Measurements from ENCODE around the gene HRH1. TPM values are rescaled to one million over a fixed set of nuclear protein-coding genes. Genes with fewer than 3 reads are reported as not detected.

The HRH1 gene
- total RNA-seq, 1 donor from 2014 or later = 1.4 TPM

GRCh38 chr3:11276901-11277300, 122.6 kb downstream of the HRH1 start:
- no peak for TF ChIP-seq CTCF (IDR thresholded peaks at IDR 0.05; ENCODE audit: borderline replicate concordance)
- Histone ChIP-seq H3K27ac (replicated peaks) (no peak overlapping the region), H3K4me3 (no peak overlapping the region), H3K36me3 (peaks cover 5% of the 10 kb centered on the region), H3K9me3 (replicated peaks) (no peaks in the 10 kb centered on the region), H3K27me3 (ENCODE audit: low read depth) (no peaks in the 10 kb centered on the region), H3K4me1 (peaks cover 19% of the 10 kb centered on the region)
- intact Hi-C loops (cut with micrococcal nuclease) = no loop called here
- no peak for DNase-seq

DNA sequence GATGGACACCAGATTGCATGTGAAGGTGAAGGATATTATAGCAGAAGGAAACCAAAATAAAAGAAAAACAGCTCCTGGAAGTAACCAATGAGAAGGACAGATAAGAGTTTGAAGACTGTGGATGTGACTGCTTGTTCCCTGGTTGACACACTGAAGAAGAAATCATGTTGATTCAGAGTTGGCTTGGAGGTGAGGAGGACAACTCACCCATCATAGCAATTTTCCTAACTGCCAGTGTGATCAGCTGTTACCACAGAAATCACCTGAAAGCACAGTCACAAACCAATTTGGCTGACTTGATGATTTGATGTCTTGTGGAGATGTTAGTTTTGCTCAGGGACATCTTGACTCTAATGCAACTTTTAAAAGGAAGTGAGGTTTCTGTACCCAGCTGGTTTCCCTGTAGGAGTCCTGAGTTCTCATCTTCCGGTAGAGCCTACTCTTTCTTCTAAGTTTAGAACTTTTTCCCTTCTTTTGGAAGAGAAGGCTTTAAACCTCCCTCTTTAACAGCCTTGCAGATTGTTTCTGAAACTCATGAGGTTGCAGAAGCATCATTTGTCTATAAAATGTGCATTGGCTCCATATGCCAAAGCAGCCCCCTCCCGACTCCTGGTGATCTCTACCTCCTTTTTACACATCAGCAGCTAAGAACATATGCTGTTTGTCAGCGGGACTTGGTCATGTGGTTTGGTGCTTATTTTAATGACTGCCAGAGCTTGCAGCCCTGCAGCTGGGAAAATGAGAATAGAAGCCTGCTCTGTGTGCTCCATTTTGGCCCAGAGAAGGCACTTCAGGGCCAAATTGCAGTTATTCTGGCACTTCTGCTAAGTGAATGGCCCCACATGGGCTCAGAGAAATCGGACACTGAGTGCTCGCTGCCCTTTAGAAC, 128.2 kb downstream of the HRH1 start:
- intact Hi-C loops (cut with micrococcal nuclease) = no loop called here
- H3K27me3 ChIP-seq (ENCODE audit: low read depth) = no peaks in the 10 kb centered on the region
- peak overlapping the region; percentile 5 for H3K4me3 ChIP-seq
- peaks cover 5% of the 10 kb centered on the region for H3K36me3 ChIP-seq
- no peaks in the 10 kb centered on the region for H3K9me3 ChIP-seq (replicated peaks)
- peaks cover 34% of the 10 kb centered on the region for H3K4me1 ChIP-seq
- no peak for TF ChIP-seq CTCF (IDR thresholded peaks at IDR 0.05; ENCODE audit: borderline replicate concordance)
- DNase-seq = peak; percentile 51
- H3K27ac ChIP-seq (replicated peaks) = peak overlapping the region; percentile 69

DNA sequence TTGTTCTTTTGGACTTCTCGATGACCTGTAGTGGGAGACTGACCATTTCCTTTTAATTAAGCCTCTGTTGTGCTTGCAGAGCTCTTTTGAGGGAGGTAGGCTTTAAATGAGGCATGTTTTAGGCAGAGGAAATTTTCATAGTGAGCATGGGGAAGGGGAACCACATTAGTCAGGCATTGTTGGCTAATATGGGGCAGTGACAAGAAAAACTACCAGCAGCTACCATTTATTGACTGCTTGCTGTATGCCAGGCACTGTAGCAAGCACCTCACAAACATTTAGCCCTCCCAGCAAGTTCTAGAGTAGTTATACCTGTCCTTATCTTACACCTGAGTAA, 128.8 kb downstream of the HRH1 start:
- Histone ChIP-seq H3K4me1 (peaks cover 41% of the 10 kb centered on the region), H3K9me3 (replicated peaks) (no peaks in the 10 kb centered on the region), H3K27me3 (ENCODE audit: low read depth) (no peaks in the 10 kb centered on the region), H3K36me3 (peaks cover 5% of the 10 kb centered on the region), H3K27ac (replicated peaks) (peak overlapping the region; percentile 69), H3K4me3 (peak overlapping the region; percentile 5)
- TF ChIP-seq CTCF (IDR thresholded peaks at IDR 0.05; ENCODE audit: borderline replicate concordance) = no peak
- DNase-seq = no peak
- intact Hi-C loops (cut with micrococcal nuclease) = no loop called here

- H3K4me1 ChIP-seq = peaks cover 50% of the 10 kb centered on the region
- intact Hi-C loops (cut with micrococcal nuclease) = no loop called here
- no peak for TF ChIP-seq CTCF (IDR thresholded peaks at IDR 0.05; ENCODE audit: borderline replicate concordance)
- H3K4me3 ChIP-seq = no peak overlapping the region
- DNase-seq = no peak
- no peaks in the 10 kb centered on the region for H3K27me3 ChIP-seq (ENCODE audit: low read depth)
- H3K27ac ChIP-seq (replicated peaks) = no peak overlapping the region
- peaks cover 5% of the 10 kb centered on the region for H3K36me3 ChIP-seq
- H3K9me3 ChIP-seq (replicated peaks) = no peaks in the 10 kb centered on the region
Observed at GRCh38 chr3:11284011-11284410, 129.7 kb downstream of the HRH1 start.

- Histone ChIP-seq H3K36me3 (no peaks in the 10 kb centered on the region), H3K4me1 (peaks cover 64% of the 10 kb centered on the region), H3K9me3 (replicated peaks) (no peaks in the 10 kb centered on the region), H3K4me3 (no peak overlapping the region), H3K27me3 (ENCODE audit: low read depth) (no peaks in the 10 kb centered on the region), H3K27ac (replicated peaks) (no peak overlapping the region)
- TF ChIP-seq CTCF (IDR thresholded peaks at IDR 0.05; ENCODE audit: borderline replicate concordance) = no peak
- no peak for DNase-seq
- intact Hi-C loops (cut with micrococcal nuclease) = no loop called here
Observed at GRCh38 chr3:11285471-11285870, 131.2 kb downstream of the HRH1 start.
